ENCODE measurements around the gene ATP6V1F.

Gene ATP6V1F

GRCh38 chr7:128835790-128836641 lies 26.6 kb upstream of the ATP6V1F start:
- no peak for DNase-seq (ENCODE audit: low spot score)

- DNase-seq (ENCODE audit: low spot score): no peak
Measured at GRCh38 chr7:128836729-128837348, 25.8 kb upstream of the ATP6V1F start.

GRCh38 chr7:128837521-128837921 lies 25.1 kb upstream of the ATP6V1F start:
- DNase-seq (ENCODE audit: low spot score): no peak

GRCh38 chr7:128838109-128838779 lies 24.4 kb upstream of the ATP6V1F start:
- DNase-seq (ENCODE audit: low spot score): no peak

GRCh38 chr7:128838981-128839731 lies 23.5 kb upstream of the ATP6V1F start:
- DNase-seq (ENCODE audit: low spot score): no peak

GRCh38 chr7:128839751-128840177 lies 22.9 kb upstream of the ATP6V1F start:
- no peak for DNase-seq (ENCODE audit: low spot score)

GRCh38 chr7:128840326-128841170 lies 22.1 kb upstream of the ATP6V1F start:
- no peak for DNase-seq (ENCODE audit: low spot score)

GRCh38 chr7:128841171-128841690 lies 21.4 kb upstream of the ATP6V1F start:
- no peak for DNase-seq (ENCODE audit: low spot score)

- peak; percentile 81 for DNase-seq (ENCODE audit: low spot score)
Measured at GRCh38 chr7:128841921-128842673, 20.6 kb upstream of the ATP6V1F start.

- no peak for DNase-seq (ENCODE audit: low spot score)
Measured at GRCh38 chr7:128842674-128843641, 19.7 kb upstream of the ATP6V1F start.

GRCh38 chr7:128843938-128844621 lies 18.6 kb upstream of the ATP6V1F start:
- no peak for DNase-seq (ENCODE audit: low spot score)

- DNase-seq (ENCODE audit: low spot score): no peak
Measured at GRCh38 chr7:128844777-128845311, 17.8 kb upstream of the ATP6V1F start.

- no peak for DNase-seq (ENCODE audit: low spot score)
Measured at GRCh38 chr7:128845475-128845874, 17.2 kb upstream of the ATP6V1F start.

- no peak for DNase-seq (ENCODE audit: low spot score)
Measured at GRCh38 chr7:128845987-128846386, 16.7 kb upstream of the ATP6V1F start.

GRCh38 chr7:128846781-128847444 lies 15.7 kb upstream of the ATP6V1F start:
- DNase-seq (ENCODE audit: low spot score): no peak

- no peak for DNase-seq (ENCODE audit: low spot score)
Measured at GRCh38 chr7:128847721-128848211, 14.9 kb upstream of the ATP6V1F start.

Measured in hepatic stellate cell (primary cell).